ENCODE measurements around the gene SORL1.
"Not testable (repeated sequence)": the region's sequence is repeated elsewhere in the genome, so short reads cannot be mapped to it uniquely, and the experiment has no call there.

SORL1 gene, protein sequence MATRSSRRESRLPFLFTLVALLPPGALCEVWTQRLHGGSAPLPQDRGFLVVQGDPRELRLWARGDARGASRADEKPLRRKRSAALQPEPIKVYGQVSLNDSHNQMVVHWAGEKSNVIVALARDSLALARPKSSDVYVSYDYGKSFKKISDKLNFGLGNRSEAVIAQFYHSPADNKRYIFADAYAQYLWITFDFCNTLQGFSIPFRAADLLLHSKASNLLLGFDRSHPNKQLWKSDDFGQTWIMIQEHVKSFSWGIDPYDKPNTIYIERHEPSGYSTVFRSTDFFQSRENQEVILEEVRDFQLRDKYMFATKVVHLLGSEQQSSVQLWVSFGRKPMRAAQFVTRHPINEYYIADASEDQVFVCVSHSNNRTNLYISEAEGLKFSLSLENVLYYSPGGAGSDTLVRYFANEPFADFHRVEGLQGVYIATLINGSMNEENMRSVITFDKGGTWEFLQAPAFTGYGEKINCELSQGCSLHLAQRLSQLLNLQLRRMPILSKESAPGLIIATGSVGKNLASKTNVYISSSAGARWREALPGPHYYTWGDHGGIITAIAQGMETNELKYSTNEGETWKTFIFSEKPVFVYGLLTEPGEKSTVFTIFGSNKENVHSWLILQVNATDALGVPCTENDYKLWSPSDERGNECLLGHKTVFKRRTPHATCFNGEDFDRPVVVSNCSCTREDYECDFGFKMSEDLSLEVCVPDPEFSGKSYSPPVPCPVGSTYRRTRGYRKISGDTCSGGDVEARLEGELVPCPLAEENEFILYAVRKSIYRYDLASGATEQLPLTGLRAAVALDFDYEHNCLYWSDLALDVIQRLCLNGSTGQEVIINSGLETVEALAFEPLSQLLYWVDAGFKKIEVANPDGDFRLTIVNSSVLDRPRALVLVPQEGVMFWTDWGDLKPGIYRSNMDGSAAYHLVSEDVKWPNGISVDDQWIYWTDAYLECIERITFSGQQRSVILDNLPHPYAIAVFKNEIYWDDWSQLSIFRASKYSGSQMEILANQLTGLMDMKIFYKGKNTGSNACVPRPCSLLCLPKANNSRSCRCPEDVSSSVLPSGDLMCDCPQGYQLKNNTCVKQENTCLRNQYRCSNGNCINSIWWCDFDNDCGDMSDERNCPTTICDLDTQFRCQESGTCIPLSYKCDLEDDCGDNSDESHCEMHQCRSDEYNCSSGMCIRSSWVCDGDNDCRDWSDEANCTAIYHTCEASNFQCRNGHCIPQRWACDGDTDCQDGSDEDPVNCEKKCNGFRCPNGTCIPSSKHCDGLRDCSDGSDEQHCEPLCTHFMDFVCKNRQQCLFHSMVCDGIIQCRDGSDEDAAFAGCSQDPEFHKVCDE (N-terminal part only)

DNA sequence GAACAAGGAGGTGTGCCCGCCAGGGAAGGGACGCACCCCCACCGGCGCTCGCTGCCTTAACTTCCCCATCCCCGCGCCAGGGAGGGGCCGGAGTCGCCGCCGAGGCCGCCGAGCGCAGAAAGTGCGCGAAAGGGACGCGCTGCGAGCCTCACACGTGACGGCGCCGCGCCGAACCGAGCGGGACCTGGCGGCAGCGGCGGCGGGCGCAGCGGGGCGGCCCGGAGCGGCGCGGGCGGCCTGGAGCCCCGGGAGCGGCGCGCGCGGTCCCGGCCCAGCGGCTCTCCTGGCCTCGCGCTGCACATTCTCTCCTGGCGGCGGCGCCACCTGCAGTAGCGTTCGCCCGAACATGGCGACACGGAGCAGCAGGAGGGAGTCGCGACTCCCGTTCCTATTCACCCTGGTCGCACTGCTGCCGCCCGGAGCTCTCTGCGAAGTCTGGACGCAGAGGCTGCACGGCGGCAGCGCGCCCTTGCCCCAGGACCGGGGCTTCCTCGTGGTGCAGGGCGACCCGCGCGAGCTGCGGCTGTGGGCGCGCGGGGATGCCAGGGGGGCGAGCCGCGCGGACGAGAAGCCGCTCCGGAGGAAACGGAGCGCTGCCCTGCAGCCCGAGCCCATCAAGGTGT, at the start of gene SORL1:
Gene SORL1, plus strand, starts transcription at position 329 of the 623 bp plus-strand sequence. Its CDS starts 18 bp downstream, at position 347.
- peak; percentile 3 for DNase-seq

DNA sequence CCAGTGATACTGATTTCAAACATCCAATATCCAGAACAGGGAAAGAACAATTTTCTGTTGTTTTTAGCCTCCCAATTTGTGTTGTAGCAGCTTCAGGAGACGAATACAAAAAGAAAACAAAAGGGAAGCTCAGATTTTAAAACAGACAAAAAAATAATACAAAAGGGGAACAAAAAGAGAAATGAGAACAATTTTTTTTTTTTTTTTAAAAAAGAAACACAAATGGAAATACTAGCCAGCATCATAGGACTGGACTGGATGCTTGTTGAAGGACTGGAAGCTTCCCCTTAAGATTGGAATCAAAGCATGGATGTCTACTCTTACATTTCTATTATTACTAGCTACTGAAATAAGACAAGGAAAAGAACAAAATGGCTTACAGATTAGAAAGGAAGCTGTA, 46.5 kb upstream of the SORL1 start:
- no peak for DNase-seq

DNA sequence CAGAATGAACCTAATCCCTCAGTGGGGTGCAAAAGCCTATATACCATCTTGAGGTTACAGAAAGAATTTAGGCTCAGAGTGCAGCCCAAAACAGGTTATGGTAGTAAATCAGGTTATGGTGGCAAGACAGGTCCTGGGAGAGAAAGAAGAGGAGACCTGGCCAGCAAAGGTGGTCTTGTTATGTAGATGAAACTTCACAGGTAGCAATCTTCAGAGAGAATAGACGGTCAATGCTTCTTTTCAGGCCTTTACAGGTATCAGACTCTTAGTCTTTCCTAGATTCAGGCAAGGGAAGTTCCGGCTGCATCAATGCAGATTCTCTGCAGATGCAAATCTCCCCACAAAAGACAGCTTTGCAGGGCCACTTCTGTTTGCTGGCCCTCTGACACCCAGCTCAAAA, 45.8 kb upstream of the SORL1 start:
- no peak for DNase-seq

DNA sequence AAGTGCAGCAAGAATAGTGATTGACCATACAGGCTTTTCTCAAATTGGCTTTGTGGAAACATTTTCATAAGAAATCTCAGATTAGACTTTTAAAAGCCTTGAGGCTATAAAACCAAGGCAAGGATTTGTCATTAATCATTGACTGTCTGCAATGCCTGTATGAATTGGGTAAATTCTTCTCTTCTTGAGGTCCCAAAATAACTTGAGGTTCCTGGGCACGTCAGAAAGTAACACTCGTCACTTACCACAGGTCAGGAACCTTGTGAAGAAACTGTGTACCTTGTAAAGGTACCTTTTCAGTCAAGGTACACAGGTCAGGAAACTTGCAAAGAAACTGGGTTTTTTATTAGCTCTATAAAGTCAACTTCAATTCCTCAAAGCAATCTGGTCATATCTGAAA, 43.3 kb upstream of the SORL1 start:
- no peak for DNase-seq

DNA sequence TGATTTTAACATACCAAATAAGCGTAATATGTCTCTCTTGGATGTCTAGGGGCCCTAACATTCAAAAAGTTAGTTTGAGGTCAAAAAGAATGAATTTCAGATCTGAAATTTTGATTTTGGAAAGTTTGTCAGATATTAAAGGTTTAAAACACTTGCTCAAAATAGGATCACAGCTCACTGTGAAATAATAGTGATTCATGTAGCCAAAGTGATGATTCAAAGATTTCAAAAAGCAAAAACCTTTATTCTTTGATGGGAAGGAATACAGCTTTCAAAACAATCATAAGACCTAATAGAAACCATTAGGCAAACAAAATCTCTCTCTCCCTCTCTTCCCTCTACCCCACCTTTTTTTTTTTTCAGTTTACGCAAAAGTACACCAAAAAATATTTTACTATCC, 42.1 kb upstream of the SORL1 start:
- DNase-seq = not testable (repeated sequence)

DNA sequence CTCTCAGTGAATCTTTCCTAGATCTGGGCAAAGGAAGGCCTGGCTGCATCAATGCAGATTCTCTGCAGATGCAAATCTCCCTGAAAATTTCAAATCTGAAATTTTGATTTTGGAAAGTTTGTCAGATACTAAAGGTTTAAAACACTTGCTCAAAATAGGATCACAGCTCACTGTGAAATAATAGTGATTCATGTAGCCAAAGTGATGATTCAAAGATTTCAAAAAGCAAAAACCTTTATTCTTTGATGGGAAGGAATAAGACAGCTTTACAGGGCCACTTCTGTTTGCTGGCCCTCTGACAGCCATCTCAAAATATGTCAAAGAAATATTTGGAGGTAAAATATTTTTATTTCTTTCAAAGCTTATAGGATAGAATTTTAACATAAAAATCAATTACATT, 40.8 kb upstream of the SORL1 start:
- not testable (repeated sequence) for DNase-seq

DNA sequence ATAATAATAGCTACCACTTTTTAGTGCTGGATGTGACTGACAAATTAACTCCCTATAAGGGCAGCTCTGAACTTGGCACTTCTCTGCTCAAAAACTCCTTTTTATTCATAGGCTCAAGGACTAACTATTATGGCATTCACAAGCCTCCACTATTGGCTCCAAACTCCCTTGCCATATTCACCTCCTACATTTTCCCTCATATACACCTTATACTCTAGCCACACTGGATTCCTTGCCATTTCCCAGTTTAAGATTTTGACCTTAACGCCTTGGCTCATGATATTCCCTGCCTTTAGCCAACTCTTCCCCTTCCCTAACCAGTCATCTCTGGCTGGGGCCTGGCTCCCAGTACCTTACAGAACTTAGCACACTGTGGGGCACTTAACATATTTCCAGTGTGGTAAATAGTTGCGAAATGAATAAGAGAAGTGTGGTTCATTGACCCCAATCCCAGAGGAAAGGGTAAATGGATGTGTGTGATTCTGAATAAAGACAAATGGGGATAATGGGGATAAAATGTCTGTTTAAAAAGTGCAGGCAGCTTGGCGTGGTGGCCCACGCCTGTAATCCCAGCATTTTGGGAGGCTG, 40.0 kb upstream of the SORL1 start:
- no peak for DNase-seq

DNA sequence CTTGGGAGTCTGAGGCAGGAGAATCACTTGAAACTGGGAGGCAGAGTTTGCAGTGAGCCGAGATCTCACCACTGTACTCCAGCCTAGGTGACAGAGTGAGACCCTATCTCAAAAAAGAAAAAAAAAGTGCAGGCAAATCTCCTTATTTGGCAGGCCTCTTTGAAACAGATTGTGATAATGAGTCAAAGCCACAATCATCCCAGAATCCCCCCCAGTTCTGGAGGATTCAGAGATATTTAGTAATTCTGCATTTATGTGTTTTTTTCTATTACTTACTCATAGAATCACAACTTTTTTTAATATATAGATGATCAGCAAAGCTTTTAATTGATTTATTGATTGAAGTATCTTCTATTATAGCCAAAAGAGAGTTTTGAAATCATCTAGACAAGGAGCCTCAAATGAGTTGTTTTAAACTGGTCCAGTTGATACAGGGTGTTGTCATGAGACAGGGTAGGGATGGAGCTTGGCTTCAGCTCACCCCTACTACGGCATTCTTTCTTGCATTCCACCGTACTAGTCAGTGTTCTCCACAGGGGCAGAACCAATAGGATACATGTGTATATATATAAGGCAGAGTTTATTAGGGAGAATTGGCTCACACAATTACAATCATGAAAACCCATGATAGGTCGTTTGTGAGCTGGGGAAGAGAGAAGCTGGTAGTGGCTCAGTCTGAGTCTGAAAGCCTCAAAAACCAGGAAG, 39.3 kb upstream of the SORL1 start:
- no peak for DNase-seq

DNA sequence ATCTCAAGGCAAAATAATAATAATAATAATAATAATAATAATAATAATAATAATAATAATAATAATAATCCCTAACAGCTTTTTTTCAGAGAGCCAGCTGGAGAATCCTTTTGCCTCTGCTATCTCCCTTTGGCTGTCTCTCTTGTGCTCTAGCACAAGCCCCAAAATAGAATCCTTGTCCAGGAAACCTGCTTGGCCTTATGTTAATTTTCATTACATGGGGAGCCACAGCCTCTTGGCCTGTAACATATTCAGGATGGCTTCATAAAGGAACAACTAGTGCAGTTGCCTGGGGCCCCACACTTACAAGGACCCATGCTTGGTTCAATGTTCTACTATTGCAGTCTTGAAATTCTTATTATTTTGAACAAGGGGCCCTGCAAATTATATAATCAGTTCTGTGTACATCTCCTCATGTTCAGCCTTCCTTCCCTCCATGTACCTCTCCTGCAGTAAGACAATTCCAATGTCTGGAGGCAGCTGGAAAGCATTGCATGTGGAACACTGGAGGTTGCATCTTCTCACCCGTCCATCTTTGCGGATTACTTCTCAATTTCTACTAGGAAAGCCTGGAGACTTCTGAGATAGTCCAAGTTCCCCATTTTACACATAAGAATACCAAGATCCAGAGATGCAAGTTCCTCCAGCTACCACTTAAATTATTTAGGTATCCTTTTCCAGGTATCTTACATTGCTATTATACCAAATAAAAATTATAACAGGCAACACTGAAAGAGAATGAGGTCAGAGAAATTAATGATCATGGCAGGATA, 37.8 kb upstream of the SORL1 start:
- no peak for DNase-seq

DNA sequence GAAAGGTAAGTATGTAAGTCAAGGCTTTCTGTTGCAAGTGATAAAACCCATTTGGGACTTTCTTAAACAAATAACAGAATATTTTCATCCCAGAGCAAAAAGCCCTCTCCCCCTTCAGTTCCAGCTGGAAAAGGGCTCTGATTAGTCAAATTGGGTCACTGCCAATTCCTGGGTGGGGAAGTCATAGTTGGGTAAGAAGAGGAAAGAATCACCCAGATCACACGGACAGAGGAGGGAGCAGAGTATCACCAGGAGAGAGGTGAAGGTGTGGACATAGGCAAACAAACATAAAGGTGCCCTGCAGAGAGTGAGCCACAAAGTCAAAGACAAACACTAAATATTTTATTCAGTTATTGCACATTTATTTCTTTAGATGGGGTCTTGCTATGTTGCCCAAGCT, 36.3 kb upstream of the SORL1 start:
- no peak for DNase-seq

DNA sequence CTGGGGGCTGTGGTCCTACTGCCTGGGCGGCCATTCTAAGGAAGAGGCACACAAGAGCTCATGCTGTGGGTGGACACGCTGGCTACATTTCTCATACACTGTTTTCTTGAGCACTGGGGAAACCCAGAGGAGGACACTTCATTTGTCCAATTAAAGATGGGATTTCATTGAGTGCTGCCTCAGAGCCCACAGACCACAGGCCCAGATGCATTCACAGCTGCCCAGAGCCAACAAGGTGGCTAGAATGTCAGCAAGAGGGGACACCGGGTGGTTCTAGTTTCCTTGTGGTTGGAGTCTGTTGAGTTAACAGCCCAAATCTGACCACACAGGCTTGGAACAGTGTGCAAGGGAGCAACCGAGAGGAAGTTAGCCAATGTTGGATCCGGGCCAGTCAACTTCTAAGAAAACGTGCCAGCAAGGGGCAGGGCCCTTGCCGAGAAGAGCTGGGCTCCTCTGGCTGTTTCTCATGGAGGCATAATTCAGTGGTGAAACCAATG, 35.0 kb upstream of the SORL1 start:
- peak; percentile 39 for DNase-seq

DNA sequence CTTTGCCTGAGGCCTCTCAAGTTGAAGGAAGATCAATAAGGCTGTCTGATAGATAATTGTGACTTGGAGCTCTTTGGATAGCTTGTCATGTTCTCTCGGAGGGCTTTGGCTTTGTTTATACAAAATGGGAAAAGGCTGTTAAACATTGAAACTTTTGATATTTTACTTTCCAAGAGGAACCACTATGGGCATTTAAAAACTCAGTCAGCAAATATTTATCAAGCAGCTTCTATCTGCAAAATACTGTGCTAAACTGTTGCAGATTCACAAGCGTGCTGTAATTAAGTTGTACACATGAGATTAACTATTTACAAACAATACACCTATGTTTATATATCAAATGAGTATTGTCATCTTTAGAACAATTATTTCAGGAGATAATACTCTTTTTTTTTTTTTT, 34.5 kb upstream of the SORL1 start:
- DNase-seq = no peak

DNA sequence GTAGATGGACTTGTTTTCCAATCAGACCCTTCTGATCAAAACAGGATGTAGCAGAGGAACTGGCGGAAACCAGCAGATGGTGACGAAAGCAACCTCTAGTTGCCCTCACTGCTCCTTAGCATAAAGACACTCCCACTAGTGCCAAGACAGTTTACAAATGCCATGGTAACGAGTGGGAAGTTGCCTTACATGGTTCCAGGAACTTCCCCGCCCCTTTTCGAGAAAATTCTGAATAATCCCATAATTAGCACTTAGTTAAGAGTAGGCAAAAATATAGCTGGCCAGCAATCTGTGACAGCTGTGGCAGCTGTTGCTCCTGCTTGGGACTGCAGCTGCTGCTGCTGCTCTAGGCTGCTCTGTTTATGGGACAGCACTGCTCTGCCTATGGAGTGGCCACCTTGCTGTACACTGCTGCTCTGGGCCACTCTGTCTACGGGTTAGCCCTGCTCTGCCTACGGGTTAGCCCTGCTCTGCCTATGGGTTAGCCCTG, 33.4 kb upstream of the SORL1 start:
- no peak for DNase-seq

DNA sequence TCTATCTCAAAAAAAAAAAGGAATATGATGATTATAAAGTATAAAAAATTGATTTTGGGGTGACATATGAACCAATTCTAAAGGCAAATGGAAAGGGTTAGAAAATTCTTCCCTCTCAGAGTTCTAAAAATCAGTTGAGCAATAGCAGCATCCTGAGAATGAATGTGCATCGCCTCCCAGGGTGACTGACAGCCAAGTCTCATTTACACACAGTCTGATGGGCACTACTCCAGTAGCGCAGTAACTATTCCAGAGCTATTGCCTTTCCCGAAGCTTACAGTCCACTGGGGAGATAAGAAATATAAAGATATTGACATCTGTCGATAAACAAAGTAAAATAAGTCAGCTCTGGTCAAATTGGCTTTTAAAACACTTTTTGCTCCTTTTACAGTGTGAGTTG, 32.3 kb upstream of the SORL1 start:
- DNase-seq = no peak

DNA sequence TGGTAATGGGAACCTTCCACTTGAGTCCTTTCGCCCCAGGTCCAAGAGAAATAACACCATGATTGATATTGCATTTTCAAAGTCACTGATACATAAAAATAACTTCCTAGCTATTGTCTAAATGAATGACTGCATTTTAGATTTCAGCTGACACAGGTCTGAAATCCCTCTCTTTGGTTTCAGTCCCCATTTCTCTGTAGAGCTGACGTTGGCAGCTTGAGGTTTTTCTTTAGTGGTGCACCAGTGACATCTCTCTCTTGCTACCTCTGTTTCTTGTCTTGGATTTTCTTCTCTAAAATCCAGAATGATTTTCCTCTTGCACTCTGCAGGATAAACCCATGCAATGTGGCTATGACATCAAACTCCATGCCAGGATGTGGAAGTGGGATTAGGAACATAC, 31.7 kb upstream of the SORL1 start:
- no peak for DNase-seq

DNA sequence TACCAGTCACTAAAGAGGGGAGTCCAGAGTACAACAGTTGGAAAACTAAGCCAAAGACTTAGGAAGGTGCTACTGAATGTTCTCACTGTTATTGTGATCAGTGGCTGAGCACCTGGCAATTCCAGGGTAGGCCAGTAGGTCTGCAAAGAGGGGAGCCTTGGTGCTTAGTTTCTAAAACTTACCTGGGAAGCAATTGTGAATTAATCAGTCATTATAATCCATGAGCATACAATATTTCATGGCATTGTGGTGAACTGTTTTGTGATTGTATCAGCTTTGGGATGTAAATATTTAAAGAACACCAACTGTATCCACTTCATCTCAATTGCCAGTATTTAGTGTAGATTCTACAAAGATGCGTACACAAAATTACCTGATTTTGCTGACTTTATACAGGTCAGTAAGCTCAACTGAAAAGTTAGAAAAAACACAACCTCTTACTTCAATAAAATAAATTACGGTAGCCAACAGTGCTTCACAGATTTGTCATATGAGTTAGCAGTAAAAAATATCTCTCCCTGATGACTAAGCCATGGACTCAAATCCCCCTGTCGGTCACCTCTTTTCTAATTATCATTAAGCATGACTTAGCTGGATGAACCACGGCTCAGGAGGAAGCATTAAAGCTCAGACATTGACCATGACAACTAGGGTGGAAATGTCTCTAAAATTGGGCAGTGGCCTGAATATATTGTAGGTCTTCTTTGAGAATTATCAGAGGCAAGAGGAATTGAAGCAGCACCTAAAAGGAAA, 30.8 kb upstream of the SORL1 start:
- DNase-seq = no peak

DNA sequence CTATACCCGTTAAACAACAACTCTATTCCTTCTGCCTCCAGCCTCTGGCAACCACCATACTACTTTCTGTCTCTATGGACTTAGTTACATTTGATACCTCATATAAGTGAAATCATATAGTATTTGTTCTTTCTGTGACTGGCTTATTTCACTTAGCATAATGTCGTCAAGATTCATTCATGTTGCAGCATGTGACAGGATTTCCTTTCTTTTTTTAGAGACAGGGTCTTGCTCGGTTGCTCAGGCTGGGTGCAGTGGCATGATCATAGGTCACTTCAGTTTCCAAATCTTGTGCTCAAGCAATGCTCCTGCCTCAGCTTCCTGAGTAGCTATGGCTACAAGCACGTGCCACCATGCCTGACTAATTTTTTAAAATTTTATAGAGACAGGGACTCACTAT, 29.4 kb upstream of the SORL1 start:
- DNase-seq = no peak

DNA sequence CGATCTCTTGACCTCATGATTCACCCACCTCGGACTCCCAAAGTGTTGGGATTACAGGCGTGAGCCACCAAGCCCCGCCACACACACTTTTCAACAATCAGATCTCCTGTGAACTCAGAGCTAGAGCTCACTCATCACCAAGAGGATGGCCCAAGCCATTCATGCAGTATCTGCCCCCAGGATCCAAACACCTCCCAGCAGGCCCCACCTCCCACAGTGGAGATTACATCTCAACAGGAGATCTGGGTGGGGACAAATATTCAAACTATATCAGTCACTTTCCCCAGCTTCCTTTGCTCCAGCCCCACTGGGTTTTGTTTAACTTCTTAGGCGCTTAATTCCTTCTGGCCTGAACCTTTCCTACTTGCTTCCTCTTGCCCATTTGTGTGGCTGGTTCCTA, 26.3 kb upstream of the SORL1 start:
- no peak for DNase-seq

Data from HCEC 1CT (cell line).